Breast epithelium (tissue), 3 donors: ENCODE data around the gene FAM78A.

Experiments
- CTCF ChIP-seq, 3 donors: fragments of 450-650 bp; IDR thresholded peaks; one replicate each; pipeline ENCODE4 v1.5.1; 2016 to 2017; ENCODE audit warnings: antibody characterized with exemption in 3 of 3, mild to moderate bottlenecking in 3 of 3, moderate library complexity in 3 of 3
- POLR2A ChIP-seq: fragments of 450-650 bp; IDR thresholded peaks from one replicate; pipeline ENCODE4 v1.6.1; 2016; ENCODE audit warnings: antibody characterized with exemption, mild to moderate bottlenecking, moderate library complexity
- POLR2AphosphoS5 ChIP-seq, 3 donors: sonication (generic); formaldehyde crosslinking; IDR thresholded peaks; one replicate each; pipeline ENCODE4 v1.6.1; 2017; ENCODE audit warnings: antibody characterized with exemption in 3 of 3

- TF ChIP-seq CTCF (IDR thresholded peaks at IDR 0.05) (no peak), POLR2A (no peak), POLR2AphosphoS5 (IDR thresholded peaks at IDR 0.05) (no peak)
Observed at GRCh38 chr9:131280660-131281059, 4.3 kb upstream of the FAM78A start.
